SK-N-SH (cell line): Measurements from ENCODE around the gene RAMP2.
"Not testable (repeated sequence)": the region's sequence is repeated elsewhere in the genome, so short reads cannot be mapped to it uniquely, and the experiment has no call there.

Experiments
- GABPA ChIP-seq: IDR thresholded peaks from 2 replicates; pipeline ENCODE4 v1.4.0; 2012; ENCODE audit warnings: low read depth, mild to moderate bottlenecking
- JUND ChIP-seq: IDR thresholded peaks from 2 replicates; pipeline ENCODE4 v1.4.0; 2012

DNA sequence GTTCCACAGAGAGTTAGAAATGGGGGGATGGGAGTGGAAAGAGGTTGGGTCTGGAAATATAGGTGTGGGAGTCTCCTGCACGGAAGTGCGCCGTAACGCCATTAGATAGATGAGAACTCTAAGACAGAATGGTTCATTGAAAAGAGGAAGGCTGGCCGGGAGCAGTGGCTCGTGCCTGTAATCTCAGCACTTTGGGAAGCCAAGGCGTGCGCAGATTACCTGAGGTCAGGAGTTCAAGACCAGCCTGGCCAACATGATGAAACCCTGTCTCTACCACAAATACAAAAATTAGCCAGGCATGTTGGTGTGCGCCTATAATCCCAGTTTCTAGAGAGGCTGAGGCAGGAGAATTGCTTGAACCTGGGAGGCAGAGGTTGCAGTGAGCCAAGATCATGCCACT is 7.0 kb downstream of the RAMP2 start:
- not testable (repeated sequence) for TF ChIP-seq JUND, GABPA
